GM03348 (cell line): ENCODE results near the gene MICU1.

ENCODE experiments used
- DNase-seq: peaks from one replicate; pipeline ENCODE4 v3.0.0; 2012; ENCODE audit warnings: low spot score

MICU1 gene

DNA sequence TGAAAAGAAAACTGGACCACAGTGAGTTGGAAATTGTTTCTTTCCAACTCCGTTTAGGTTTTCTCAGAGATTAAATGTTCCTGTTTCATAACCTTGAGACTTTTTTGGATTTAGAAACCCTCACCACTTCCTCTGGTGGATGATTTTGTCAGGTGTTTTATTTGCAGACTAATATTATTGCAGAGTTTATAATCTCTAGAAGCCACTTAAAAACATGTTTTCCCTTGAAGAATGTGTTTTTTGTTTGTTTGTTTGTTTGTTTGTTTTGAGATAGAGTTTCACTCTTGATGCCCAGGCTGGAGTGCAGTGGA is 520 bp upstream of the MICU1 start:
- no peak for DNase-seq

DNA sequence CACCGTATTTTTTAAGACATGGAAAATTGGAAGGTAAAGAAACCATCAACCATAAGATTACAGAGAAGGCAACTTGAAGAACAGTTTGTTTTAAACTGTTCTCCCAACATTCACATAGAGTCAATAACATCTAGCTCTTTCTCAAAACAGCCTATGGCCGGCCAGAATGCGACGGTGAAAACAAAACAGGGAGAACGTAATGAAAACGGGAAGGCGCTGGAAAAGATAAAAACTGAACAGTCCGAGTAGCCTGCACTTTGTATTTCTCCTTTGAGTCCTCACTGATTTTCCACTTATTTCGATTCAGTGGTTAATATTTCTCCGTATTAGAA is 637 bp downstream of the MICU1 start:
- no peak for DNase-seq

DNA sequence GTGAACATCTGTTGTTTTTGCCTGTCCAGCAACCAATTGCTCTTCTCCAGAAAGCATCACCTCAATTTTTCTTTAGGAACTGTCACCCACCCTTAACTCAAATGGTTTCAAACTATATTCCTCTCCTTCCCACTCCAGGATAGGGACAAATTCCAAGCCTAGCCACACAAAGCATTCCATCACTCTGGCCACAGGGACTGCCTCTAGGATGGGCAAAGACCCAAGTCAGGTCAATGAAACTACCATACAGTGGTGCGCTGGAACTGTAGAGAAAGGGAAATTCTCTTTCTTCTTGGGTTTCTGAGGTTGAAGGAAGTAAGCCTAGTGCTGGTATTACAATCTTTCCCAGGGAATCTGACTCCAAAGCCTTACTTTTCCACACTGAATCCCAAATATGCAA is 3.6 kb downstream of the MICU1 start:
- DNase-seq: no peak

DNA sequence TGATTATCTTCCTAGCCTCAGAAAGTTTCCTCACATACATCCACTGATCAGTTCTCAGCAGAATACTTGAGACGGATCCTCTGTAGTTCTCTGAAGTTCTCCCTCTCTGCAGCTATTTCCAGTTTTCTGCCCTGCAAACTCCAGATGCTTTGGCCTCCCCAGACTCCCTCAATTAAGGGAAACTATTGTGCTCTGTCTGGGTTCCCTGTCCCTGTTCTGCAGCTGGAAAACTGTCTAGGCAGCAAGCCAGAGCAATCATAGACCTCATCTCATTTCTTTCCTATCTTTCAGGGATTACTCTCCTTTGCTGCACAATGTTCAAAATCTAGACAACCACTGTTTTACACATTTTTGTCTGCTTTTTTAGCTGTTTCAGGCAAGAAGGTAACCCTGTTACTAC is 9.2 kb downstream of the MICU1 start:
- DNase-seq: no peak

DNA sequence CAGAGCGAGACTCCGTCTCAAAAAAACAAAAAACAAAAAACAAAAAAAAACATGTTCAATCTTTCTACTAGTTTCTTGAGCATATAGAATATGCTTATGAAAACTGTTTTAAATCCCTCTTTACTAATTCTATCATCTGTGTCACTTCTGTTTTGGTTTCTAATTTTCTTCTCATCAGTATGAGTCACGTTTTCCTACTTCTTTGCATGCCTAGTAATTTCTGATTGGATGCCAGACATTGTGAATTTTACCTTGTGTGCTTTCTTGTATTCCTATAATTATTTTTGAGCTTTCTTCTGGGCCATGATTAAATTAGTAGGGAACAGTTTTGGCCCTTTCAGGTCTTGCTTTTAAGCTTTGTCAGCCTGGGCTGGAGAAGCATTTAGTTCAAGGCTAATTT is 9.9 kb downstream of the MICU1 start:
- no peak for DNase-seq

DNA sequence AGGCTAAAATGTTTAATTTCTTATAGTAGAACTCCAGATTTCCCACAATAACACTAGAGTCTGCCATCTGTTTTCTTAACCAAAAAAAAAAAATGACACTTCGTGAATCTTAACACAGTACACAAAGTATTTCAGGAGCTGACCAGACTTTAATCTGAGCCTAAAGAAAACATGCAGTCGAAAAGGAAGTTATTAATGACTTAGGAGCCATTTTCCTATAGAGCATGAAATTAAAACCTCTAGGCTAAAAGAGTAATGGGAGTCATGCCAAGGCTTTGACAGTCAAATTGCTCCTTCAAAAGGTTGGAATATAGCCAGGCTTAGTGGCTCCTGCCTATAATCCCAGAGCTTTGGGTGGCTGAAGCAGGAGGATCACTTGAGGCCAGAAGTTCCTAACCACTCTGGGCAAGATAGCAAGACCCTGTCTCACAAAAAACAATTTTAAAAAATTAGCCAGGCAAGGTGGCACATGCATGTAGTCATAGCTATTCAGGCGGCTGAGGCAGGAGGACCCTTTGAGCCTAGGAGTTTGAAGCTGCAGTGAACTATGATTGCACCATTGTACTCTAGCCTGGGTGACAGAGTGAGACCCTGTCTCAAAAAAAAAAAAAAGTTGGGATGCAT is 13.6 kb downstream of the MICU1 start:
- no peak for DNase-seq

DNA sequence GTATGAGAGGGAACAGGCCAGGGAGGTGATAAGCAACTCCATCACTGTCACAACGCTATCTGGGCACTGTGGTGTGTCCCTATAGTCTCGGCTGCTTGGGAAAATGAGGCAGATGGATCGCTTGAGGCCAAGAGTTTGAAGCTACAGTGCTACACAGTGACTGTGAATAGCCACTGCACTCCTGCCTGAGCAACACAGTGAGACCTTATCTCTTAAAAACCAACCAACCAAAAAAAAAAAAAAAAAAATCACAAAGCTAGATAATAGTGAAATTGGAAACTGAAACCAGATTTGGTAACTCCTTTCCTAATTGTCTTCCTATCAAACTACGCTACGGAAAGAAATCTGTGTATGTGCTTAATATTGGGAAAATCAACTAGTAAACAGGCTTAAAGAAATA is 14.1 kb downstream of the MICU1 start:
- DNase-seq: no peak

DNA sequence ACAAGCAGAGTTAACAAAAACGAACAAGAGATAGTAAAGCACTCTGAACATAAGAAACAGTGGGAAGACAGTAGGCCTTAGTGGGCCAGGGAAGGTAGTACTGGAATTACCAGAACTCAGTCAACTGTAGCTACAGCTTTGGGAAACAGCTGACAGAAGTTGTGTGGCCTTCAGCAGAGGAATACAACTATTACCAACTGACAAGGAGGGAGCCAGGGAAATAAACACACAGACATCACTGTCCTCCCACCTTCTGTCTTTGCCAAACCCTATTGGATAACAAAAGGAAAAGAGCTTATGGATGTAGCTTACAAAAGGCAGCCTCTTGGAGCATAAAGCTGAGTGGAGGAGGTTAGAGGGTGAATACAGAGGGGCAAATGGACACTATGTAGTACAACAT is 15.4 kb downstream of the MICU1 start:
- no peak for DNase-seq

DNA sequence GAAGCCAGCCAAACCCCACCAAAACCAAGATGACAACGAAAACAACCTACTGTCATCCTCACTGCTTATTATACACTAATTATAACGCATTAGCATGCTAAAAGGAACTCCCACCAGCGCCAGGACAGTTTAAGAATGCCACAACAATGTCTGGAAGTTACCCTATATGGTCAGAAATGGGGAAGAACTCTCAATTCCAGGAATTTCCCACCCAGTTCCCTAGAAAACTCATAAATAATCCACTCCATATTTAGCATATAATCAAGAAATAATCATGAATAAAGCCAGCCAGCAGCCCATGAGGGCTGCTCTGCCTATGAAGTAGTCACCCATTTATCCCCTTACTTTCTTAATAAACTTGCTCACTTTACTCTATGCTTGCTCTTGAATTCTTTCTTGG is 20.8 kb downstream of the MICU1 start:
- DNase-seq: no peak

DNA sequence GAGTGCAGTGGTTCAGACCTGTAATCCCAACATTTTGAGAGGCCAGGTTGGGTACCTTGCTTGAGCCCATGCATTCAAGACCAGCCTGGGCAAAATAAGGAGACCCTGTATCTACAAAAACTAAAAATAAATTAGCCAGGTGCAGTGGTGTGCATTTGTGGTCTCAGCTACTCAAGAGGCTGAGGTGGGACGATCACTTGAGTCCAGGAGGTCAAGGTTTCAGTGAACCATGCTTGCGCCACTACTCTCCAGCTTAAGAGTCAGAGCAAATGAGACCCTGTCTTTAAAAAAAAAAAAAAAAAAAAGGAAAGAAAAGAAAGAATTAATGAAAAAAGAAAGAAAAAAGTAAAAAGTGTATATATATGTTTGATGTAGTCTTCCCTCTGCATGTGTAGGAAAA is 24.7 kb downstream of the MICU1 start:
- DNase-seq: no peak

DNA sequence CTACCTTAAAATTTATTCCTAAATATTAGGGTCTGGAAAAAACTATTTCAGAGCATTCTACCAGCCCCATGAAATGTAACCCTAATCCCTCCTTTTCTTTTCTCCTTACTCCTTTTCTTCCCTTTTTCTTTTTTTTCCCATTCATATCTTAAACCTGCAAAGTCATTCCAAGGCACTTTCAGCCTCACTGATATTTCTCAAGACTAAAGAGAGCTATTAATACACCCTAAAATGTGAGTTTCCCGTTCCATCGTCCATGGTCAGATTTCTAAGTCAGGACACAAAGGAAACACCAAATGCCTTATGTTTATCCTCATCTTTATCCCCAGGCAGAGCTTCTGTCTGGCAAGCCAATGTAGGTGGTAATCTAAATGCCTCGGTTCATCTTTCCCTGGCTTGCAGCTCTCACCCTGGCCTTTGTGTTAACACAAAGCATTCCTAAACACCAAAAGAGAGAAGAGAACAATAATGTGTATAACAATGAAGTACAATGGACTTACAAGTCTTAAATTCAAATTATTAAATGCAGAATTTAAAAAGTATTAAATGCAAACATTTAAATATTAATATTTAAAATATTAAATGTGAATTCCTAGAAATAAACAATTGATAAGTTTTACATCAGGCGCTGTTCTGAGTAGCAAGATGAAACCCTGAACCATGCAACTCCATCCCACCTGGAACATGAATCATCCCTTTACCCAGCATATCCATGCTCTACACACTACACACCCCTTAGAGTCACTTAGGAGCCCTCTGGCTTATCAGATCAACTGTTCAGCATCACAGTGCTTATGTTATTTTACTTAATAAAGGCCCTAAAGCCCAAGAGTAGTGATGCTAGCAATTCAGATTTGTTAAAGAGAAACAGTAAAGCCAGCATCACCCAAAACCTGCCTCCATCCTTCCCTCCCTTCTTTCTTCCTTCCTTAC is 26.8 kb downstream of the MICU1 start:
- DNase-seq: no peak

DNA sequence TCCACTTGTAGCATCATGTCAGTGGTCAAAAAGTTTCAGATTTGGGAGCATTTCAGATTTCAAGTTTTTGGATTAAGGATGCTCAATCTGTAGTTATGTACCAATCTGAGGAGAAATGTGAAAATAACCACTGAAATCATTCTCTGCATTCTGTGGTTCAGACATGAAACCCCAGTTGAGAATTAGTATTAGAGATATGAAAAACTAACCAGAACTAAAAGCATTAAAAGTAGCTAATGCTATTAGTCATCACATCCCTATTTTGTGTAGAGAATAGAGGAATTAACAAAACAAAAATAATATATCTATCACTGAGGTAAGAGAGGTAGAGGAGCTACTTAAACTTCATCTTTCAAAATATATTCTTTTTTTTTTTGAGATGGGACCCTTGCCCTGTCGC is 28.0 kb downstream of the MICU1 start:
- DNase-seq: peak; percentile 59

DNA sequence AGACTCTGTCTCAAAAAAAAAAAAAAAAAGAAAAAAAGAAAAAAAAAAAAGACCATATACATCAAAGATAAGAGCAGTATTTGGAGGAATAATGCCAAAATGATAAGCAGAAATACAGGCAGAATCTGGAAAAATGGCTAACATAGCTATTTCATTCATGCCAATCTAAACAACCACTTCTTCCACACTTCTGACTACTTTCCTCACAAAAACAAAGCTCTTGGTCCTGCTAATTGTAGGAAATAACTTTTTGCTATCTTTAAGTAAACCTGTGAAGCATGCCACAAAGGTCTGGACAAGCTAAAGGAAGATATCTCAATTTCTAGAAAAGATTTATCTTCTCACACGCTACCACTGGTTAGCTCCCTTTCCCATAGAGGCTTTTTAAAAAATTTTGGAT is 30.4 kb downstream of the MICU1 start:
- no peak for DNase-seq

DNA sequence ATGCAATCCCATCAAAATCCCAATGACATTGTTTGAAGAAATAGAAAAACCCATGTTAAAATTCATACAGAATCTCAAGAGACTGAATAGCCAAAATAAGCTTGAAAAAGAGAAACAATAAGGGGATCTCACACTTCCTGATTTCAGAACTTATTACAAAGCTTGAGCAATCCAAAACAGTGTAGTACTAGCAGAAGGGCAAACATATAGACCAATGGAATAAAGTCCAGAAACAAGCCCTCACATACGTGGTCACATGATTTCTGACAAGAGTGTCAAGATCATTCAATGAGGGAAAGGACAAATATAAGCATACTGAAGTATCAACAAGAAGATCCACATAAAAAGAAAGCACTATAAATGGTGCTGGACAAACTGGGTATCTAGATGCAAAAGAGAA is 31.9 kb downstream of the MICU1 start:
- no peak for DNase-seq

DNA sequence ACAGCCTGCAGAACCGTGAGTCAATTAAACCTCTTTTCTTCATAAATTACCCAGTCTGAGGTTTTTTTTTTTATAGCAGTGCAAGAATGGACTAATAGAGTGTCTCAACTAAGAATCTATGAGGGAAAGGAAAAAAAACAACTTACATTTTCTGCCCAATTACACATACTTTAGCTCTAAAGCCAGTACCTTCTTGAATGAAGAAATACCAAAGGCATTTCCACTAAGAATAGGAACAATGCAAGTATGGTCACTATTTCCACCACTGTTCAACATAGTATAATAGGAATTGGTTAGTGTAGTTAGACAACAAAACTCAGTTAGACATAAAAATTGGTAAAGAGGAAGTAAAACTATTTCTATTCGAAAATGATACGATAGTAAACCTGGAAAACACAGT is 37.6 kb downstream of the MICU1 start:
- no peak for DNase-seq

DNA sequence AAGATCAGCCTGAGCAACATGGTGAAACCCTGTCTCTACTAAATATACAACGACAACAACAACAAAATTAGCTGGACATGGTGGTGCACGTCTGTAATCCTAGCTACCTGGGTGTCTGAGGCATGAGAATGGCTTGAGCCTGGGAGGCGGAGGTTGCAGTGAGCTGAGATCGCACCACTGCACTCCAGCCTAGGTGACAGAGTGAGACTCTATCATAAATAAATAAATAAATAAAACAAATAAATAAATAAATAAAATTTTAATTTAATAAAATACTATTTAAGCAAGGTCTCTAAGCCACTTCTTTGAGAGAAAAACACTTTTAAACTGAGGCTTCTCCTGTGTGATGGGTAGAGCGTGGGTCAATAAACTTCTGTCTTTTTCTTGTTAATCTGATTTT is 38.3 kb downstream of the MICU1 start:
- DNase-seq: no peak

DNA sequence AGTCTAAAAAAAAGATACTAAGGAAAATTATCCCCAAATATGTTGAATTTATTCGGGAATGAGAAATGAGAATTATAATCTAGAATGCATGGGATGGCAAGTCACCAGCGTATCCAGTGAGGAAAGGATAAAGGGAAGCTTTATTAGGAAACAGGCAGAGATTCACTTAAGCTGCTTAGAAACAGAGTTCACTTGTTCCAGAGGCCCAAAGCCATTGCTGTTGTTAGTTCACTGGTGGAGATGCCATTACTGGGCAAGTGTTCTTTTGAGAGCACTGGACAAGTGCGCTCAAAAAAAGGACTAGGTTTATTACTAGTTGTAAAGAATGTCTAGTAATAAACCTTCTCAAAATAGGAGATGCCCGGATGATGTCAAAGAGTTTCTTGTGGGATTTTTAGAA is 51.2 kb downstream of the MICU1 start:
- DNase-seq: no peak

DNA sequence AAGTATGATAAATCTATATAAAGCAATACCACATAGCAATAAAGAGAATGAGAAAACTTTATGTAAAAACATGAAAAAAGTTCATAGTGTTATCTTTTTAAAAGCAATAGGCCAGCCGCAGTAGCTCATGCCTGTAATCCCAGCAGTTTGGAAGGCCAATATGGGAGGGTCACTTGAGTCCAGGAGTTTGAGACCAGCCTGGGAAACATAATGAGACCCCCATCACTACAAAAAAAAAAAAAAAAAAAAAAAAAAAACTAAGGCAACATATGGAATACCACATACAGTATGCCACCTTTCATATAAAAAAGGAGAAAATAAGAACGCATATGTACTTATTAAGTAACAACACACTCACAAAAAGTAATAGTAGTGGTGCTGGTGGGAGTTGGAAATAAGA is 52.8 kb downstream of the MICU1 start:
- DNase-seq: no peak

DNA sequence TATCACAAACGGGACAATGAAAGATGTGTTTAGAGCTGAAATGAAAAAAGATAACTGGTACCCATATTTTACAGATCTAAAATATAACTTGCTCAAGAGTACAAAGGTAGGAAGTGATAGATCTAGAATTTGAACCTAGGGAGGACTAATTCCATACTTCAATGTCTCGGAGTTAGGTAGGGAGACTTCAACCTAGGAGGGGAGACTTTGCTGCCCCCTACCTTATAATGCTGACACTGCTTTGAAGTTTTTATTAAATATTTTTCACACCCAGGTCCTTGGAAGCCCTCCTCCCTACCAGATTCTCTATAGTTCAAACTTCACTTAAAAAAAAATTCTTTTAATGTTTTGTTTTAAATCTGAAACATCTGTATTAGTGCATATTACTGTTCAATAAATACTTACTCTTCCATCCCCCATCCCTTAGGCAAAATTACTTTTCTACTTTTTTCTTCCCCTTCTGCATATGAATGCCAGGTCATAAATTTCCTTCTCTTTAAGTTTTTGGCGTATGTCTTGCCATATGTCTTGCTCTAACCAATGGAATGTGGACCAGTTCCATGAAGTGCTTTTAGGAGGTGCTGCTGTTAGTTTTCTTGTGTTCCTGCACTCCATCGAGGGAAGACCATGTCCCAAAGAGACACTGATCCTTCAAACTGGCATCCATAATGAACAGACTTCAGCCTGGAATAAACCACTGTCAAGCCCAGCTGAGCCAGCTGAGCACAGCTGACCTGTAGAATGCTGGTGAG is 57.8 kb downstream of the MICU1 start:
- no peak for DNase-seq

DNA sequence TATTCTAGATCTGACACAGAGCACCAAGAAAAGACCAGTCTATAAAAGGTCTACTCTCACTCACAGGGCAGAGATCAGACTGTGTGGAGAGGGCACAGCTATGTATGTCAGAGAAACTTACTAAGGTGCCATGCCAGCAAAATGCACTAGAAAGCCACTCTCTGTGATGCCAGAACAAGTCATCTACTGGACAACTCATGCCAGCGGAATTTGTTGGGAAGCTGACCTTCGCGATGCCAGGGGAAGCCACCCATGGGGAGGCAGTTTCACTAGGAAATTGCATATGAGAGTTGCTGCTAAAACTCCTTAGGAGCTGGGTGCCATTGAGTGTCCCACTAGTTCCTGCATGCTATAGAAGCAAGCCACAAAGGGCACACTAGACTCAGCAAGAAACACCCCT is 58.5 kb downstream of the MICU1 start:
- DNase-seq: peak; percentile 10

DNA sequence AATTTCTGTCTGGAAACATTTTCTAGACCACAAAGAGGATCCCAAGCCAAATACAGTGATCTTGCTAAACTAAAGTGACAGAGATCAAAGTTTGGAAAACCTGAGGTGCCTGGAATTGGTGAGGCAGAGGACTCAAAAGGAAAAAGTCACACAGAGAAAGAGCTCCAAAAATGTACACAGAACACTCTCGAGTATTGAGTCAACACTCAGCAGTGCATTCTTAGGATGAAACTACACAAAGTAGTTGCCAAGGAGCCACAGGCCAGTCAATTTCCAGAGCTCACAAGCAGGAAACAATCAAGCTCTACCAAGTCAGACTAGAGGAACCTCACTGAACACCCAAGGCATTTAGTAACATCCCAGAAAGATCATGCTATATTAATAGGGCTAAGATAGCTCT is 61.3 kb downstream of the MICU1 start:
- DNase-seq: peak; percentile 77

DNA sequence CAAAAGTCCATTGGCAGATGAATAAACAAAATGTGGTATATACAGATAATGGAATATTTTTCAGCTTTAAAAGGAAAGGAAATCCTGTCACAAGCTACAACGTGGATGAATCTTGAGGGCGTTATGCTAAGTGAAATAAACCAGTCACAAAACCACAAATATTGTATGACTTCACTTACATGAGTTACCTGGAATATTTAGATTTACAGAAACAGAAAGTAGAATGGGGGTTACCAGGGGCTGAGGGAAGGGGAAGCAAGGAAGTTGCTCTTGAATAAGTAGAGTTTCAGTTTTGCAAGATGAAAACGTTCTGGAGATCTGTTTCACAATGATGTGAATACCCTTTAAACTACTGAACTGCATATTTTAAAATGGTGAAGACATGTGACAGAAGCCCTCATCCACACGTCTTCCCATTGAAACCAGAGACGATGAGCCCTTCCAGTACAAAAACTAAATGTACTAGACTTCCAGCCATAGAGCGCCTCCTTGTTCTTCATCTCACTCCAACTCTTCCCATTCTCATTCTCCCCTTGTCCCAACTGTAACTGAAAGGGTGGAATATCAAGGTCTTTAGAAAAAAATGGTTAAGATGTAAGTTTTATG is 62.4 kb downstream of the MICU1 start:
- no peak for DNase-seq

DNA sequence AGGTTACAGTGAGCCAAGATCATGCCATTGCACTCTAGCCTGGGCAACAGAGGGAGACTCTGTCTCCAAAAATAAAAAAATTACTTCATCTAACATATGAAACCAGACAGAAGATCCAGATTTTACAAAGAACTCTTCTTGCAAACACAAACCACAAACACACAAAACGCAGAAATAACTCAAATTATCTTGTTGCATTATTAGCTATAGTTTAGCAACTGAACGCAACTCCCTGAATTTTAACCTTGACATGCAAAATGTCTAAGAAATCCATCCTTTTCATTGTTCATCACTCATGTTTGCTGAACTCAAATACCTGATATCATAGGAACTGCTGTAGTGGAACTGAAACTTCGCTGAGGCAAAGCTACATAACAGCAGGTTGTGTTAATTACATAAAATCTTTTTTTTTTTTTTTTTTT is 64.1 kb downstream of the MICU1 start:
- DNase-seq: no peak
